Endothelial cell of umbilical vein (primary cell): ENCODE data around the gene SH3PXD2B. TPM values are rescaled to one million over a fixed set of nuclear protein-coding genes. Genes with fewer than 3 reads are reported as not detected.

ENCODE experiments used
- BruUV-seq: library from RNA; stranded (reverse); fragments of 400-500 nt; replicated peaks from 2 replicates; lab custom pipeline; 2021; lab: Mats Ljungman, UMichigan
- CTCF ChIA-PET: fragments of 300-600, 350-600 bp; sonication (Branson Sonifier 250); formaldehyde crosslinking; loops from one replicate; lab custom pipeline; 2021; ENCODE audit warnings: antibody characterized with exemption, inconsistent platforms; lab: Charles Lee
- POLR2A ChIA-PET: fragments of 300-600, 350-600 bp; sonication (Branson Sonifier 250); formaldehyde crosslinking; loops from one replicate; lab custom pipeline; 2021; ENCODE audit warnings: antibody characterized with exemption, inconsistent platforms; lab: Charles Lee
- DNase-seq: peaks from one replicate; pipeline ENCODE4 v3.0.0-alpha.2; 2011; ENCODE audit warnings: low read depth, low spot score
- FAIRE-seq: peaks from 2 replicates; lab custom pipeline; 2011; peaks lifted over from hg19 to GRCh38; lab: Jason Lieb, UNC
- H2AFZ ChIP-seq: 2 replicates; pipeline ENCODE4 v1.6.0; 2012; ENCODE audit warnings: low read depth, low read length, control low read depth, inconsistent platforms
- H3K27ac ChIP-seq: 2 replicates; pipeline ENCODE4 v1.5.1; 2011; ENCODE audit warnings: low read depth, mild to moderate bottlenecking, control low read depth, low read length, moderate library complexity; ENCODE audit not compliant: insufficient read depth
- H3K27me3 ChIP-seq, 2 experiments: 2 replicates each; pipeline versions ENCODE4 v1.6.0 to v1.6.1; 2011; ENCODE audit warnings: low read length in 2 of 2, mixed read lengths in 1 of 2; ENCODE audit not compliant: control insufficient read depth in 2 of 2, insufficient read depth in 2 of 2
- H3K36me3 ChIP-seq, 2 experiments: 2 replicates in 1 of 2; 3 replicates in 1 of 2; pipeline ENCODE4 v1.5.1; 2011; ENCODE audit warnings: low read length in 2 of 2, mild to moderate bottlenecking in 1 of 2, moderate library complexity in 1 of 2; ENCODE audit not compliant: control insufficient read depth in 2 of 2, insufficient read depth in 2 of 2; ENCODE audit errors: extremely low read depth in 1 of 2
- H3K4me1 ChIP-seq: 3 replicates; pipeline ENCODE4 v1.5.1; 2011; ENCODE audit warnings: mild to moderate bottlenecking, low read length; ENCODE audit not compliant: control insufficient read depth, insufficient read depth; ENCODE audit errors: extremely low read depth
- H3K4me2 ChIP-seq: 2 replicates; pipeline ENCODE4 v1.6.1; 2011; ENCODE audit warnings: low read length, control low read depth, mixed read lengths; ENCODE audit not compliant: insufficient read depth
- H3K4me3 ChIP-seq, 3 experiments: fragments of 200-600 bp in 1 of 3; sonication (generic), shearing (Covaris generic) in 1 of 3; replicated peaks in 1 of 3; 2 replicates each; pipeline ENCODE4 v1.5.1; 2011 to 2016; ENCODE audit warnings: control low read depth in 3 of 3, low read length in 3 of 3, mild to moderate bottlenecking in 2 of 3, inconsistent platforms in 1 of 3, low read depth in 1 of 3, moderate library complexity in 1 of 3; ENCODE audit not compliant: insufficient read depth in 1 of 3
- H3K79me2 ChIP-seq: 2 replicates; pipeline ENCODE4 v1.6.0; 2012; ENCODE audit warnings: low read length, inconsistent platforms; ENCODE audit not compliant: control insufficient read depth, insufficient read depth
- H3K9ac ChIP-seq: replicated peaks from 2 replicates; pipeline ENCODE3; 2011; ENCODE audit warnings: low read length, control low read depth; ENCODE audit not compliant: insufficient read depth; ENCODE audit errors: extremely low read depth
- H3K9me1 ChIP-seq: replicated peaks from 3 replicates; pipeline ENCODE4 v1.6.0; 2011; ENCODE audit warnings: mild to moderate bottlenecking, low read length; ENCODE audit not compliant: control insufficient read depth, insufficient read depth; ENCODE audit errors: extremely low read depth
- H3K9me3 ChIP-seq: replicated peaks from 2 replicates; pipeline ENCODE4 v1.5.1; 2012; ENCODE audit warnings: low read length, inconsistent platforms; ENCODE audit not compliant: control insufficient read depth, insufficient read depth
- H4K20me1 ChIP-seq: replicated peaks from 2 replicates; pipeline ENCODE3; 2011; ENCODE audit warnings: mild to moderate bottlenecking, low read length; ENCODE audit not compliant: control insufficient read depth, insufficient read depth; ENCODE audit errors: extremely low read depth
- EZH2 ChIP-seq: IDR thresholded peaks from 2 replicates; pipeline ENCODE4 v1.6.1; 2012; ENCODE audit warnings: borderline replicate concordance, low read depth, mild to moderate bottlenecking, moderate library complexity, low read length, inconsistent platforms; ENCODE audit not compliant: severe bottlenecking
- FOS ChIP-seq: IDR thresholded peaks from 2 replicates; pipeline ENCODE4 v1.6.1; 2011; ENCODE audit warnings: mild to moderate bottlenecking, low read length, moderate library complexity, borderline replicate concordance; ENCODE audit not compliant: insufficient read depth
- GATA2 ChIP-seq: IDR thresholded peaks from 2 replicates; pipeline ENCODE4 v1.7.0; 2011; ENCODE audit warnings: low read depth, mild to moderate bottlenecking, moderate library complexity, mixed read lengths, low read length; ENCODE audit not compliant: insufficient read length, insufficient read depth
- JUN ChIP-seq: IDR thresholded peaks from 2 replicates; pipeline ENCODE4 v1.6.1; 2011; ENCODE audit warnings: borderline replicate concordance, low read depth; ENCODE audit not compliant: insufficient read length, insufficient read depth
- MAX ChIP-seq: IDR thresholded peaks from 2 replicates; pipeline ENCODE4 v1.6.1; 2011; ENCODE audit not compliant: insufficient read depth, insufficient read length
- MYC ChIP-seq: IDR thresholded peaks from one replicate; pipeline ENCODE4 v1.6.1; 2011; ENCODE audit warnings: mild to moderate bottlenecking, low read depth, low read length
- POLR2A ChIP-seq: IDR thresholded peaks from 2 replicates; pipeline ENCODE4 v1.6.1; 2012; ENCODE audit warnings: low read depth, mild to moderate bottlenecking, control low read depth, low read length
- POLR2AphosphoS5 ChIP-seq: IDR thresholded peaks from 2 replicates; pipeline ENCODE4 v1.6.1; 2012; ENCODE audit warnings: low read depth, mild to moderate bottlenecking, control low read depth, low read length, moderate library complexity; ENCODE audit not compliant: insufficient read depth
- dilution Hi-C: fragments of 300-500 bp; cut with MboI; formaldehyde crosslinking; loops from one replicate; pipeline ENCODE4 v1.15.0; 2019; ENCODE audit warnings: low sequenced_read_pairs; ENCODE audit not compliant: extremely low pct_ligation_motif_present
- intact Hi-C: fragments of 100-400 bp; cut with micrococcal nuclease; formaldehyde crosslinking; loops from one replicate; pipeline ENCODE4 v1.10.0; 2022
- polyA plus RNA-seq, 4 experiments: library from polyadenylated mRNA; depleted of rRNA in 3 of 4; stranded (reverse) in 3 of 4; unstranded in 1 of 4; fragments of >200 nt; gene quantifications; 2 replicates each; pipeline versions ENCODE4 v1.2.1 to v1.2.3, GENCODE V29; 2011 to 2012; ENCODE audit warnings: missing spikeins in 1 of 4
- total RNA-seq: library from RNA; stranded (reverse); gene quantifications from 2 replicates; pipeline ENCODE4 v1.2.3, GENCODE V29; 2021
- TF ChIP-seq, protein P1 (sequence below), 2 donors: IDR thresholded peaks; 1 replicate in 1 of 2; 2 replicates in 1 of 2; pipeline ENCODE4 v1.5.1; 2011; ENCODE audit warnings: low read length in 2 of 2, mild to moderate bottlenecking in 2 of 2, moderate library complexity in 2 of 2, control low read depth in 1 of 2, inconsistent platforms in 1 of 2, low read depth in 1 of 2; ENCODE audit not compliant: insufficient read depth in 1 of 2; ENCODE audit errors: extremely low read depth in 1 of 2

SH3PXD2B gene
- total and polyA plus RNA-seq, 2 donors (not counting 3 experiments of a cell fraction or from before 2014, with no cell fraction given): 23.5 to 66.3 TPM

GRCh38 chr5:172427202-172427601 lies 27.1 kb downstream of the SH3PXD2B start:
- no peak for FAIRE-seq
- Histone ChIP-seq H3K79me2 (peaks cover 75% of the 10 kb centered on the region), H3K9me1 (no peaks in the 10 kb centered on the region), H3K4me2 (no peak overlapping the region), H3K9ac (no peak overlapping the region), H3K4me1 (no peaks in the 10 kb centered on the region), H4K20me1 (no peaks in the 10 kb centered on the region), H3K27ac (no peak overlapping the region), H3K36me3 (peaks cover 2 to 6% of the 10 kb centered on the region in 2 experiments), H3K4me3 (no peak overlapping the region), H2AFZ (no peak overlapping the region), H3K9me3 (no peaks in the 10 kb centered on the region), H3K27me3 (no peaks in the 10 kb centered on the region)
- ChIA-PET POLR2A (no interaction called here), CTCF (interaction anchor here (3.8 kb wide), 1 partner anchor 25 kb away, joined by 18 read pairs; no protein-coding TSS in a partner anchor)
- DNase-seq: no peak
- dilution Hi-C loops (no loop called here), intact Hi-C loops (no loop called here)
- TF ChIP-seq GATA2 (no peak), POLR2A (no peak), POLR2AphosphoS5 (no peak), FOS (no peak), EZH2 (no peak), MYC (no peak), MAX (no peak), JUN (no peak)
- TF ChIP-seq, protein P1, sequence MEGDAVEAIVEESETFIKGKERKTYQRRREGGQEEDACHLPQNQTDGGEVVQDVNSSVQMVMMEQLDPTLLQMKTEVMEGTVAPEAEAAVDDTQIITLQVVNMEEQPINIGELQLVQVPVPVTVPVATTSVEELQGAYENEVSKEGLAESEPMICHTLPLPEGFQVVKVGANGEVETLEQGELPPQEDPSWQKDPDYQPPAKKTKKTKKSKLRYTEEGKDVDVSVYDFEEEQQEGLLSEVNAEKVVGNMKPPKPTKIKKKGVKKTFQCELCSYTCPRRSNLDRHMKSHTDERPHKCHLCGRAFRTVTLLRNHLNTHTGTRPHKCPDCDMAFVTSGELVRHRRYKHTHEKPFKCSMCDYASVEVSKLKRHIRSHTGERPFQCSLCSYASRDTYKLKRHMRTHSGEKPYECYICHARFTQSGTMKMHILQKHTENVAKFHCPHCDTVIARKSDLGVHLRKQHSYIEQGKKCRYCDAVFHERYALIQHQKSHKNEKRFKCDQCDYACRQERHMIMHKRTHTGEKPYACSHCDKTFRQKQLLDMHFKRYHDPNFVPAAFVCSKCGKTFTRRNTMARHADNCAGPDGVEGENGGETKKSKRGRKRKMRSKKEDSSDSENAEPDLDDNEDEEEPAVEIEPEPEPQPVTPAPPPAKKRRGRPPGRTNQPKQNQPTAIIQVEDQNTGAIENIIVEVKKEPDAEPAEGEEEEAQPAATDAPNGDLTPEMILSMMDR (IDR thresholded peaks at IDR 0.05; ENCODE audit: extremely low read depth in 1 of 2, insufficient read depth in 1 of 2, low read depth in 1 of 2, low read length in 2 of 2): no peak
- BruUV-seq: no TSS peak
